ENCODE data around the gene AGXT2. TPM values are rescaled to one million over a fixed set of nuclear protein-coding genes. Genes with fewer than 3 reads are reported as not detected.

AGXT2 gene
- total RNA-seq, 4 donors from 2014 or later, result not detected

DNA sequence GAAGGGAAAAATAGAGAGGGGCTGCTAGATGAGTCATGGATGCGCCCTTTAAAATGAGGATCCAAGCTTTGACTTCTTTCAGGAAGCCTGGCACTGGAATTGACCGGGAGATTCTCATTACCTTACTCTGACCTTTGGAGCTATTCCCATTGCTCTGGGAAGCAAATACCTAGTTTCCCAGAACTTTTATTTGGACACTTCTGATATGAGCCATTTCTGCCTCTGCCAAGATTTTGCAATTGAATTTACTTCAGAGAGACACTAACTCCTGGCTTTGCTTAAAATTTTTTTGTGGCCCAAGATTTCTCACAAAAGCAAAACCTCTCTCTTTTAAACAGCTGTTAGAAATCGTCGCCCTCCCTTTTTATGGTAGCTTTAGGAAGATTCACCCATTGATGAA is 15.7 kb upstream of the AGXT2 start:
- DNase-seq (ENCODE audit: low spot score in 2 of 2), result no peak
- WGBS, 2 donors, result 70 to 72% methylated on average over 4 of the region's 4 CpGs
- H3K4me3 ChIP-seq (ENCODE audit: low read depth, poor library complexity, severe bottlenecking), result no peak overlapping the region
- intact Hi-C loops (cut with DNase I; ENCODE audit: low total_unique reads), result no loop called here
- no peak for TF ChIP-seq CTCF (IDR thresholded peaks at IDR 0.05)
- TF ChIP-seq POLR2A (IDR thresholded peaks at IDR 0.05), result no peak

DNA sequence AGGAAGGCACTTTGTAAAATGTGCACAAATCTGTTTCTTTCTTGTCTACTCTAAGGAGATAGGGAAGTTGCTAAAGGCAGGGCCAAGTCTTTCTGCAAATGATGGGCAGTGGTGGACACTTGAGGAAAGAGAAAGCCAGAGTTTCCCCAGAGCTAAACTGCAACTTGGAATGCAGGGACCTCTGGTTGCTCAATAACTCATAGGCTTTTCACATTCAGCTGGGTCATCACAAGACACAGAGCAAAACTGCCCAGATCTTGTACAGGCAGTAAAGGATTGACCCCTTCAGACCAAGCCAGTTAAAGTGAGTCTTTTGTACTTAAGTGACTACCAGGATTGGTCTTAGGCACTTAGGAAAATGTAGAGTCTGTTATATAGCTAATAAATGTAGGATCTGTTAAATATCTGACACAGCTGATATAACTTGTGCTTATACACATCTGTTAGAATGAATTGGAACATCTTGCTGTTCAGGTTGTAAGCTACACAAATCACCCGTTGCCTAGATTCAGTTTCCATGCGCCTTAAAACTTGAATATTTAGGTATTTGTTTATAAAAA is 13.5 kb upstream of the AGXT2 start:
- H3K4me3 ChIP-seq (ENCODE audit: low read depth, poor library complexity, severe bottlenecking), result no peak overlapping the region
- no peak for TF ChIP-seq CTCF (IDR thresholded peaks at IDR 0.05)
- TF ChIP-seq POLR2A (IDR thresholded peaks at IDR 0.05), result no peak
- DNase-seq (ENCODE audit: low spot score in 2 of 2), result peak in 1 of 2 donors; percentile 46
- intact Hi-C loops (cut with DNase I; ENCODE audit: low total_unique reads), result no loop called here
- 82 to 85% methylated on average over 2 of the region's 2 CpGs for WGBS, 2 donors

DNA sequence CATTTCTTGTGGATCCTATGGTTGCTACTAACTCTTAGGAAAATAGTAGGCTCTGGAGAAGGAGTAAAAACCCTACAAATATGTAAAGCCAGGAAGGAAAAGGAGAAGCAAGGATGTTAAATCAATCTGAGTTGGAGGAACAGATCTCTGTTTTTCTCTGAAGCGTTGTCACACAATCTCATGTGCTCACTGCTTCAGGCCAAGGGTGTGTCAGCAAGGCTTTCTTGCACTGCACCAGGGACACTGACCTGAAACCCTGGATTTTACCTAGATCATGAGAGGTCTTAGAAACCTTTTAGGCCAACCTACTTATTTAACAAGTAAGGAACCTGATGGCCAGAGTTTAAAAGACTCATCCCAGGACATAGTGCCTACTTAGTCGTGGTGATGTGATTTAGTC is 12.5 kb upstream of the AGXT2 start:
- H3K4me3 ChIP-seq (ENCODE audit: low read depth, poor library complexity, severe bottlenecking), result no peak overlapping the region
- TF ChIP-seq POLR2A (IDR thresholded peaks at IDR 0.05) (no peak), CTCF (IDR thresholded peaks at IDR 0.05) (no peak)
- no peak for DNase-seq (ENCODE audit: low spot score in 2 of 2)
- 51 to 58% methylated on average over 2 of the region's 2 CpGs for WGBS, 2 donors
- intact Hi-C loops (cut with DNase I; ENCODE audit: low total_unique reads), result no loop called here

DNA sequence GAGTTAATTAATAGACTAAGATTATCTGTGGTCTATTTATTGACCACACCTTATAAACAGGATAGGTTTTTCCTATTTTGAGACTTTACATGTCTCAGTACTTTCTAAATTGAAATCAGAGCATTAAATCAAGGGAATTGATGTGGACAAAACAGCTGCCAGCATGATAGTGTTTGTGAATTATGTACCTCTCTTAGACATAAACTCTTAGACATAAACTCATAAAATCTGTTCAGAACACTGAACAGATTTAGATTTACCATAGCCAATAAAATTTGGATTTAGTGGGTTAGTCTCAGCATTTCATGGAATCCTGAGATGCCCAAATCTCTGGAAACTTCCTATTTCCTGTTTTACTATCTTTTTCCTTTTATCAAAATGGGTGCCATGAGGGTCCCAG is 11.5 kb upstream of the AGXT2 start:
- TF ChIP-seq POLR2A (IDR thresholded peaks at IDR 0.05) (no peak), CTCF (IDR thresholded peaks at IDR 0.05) (no peak)
- no peak overlapping the region for H3K4me3 ChIP-seq (ENCODE audit: low read depth, poor library complexity, severe bottlenecking)
- intact Hi-C loops (cut with DNase I; ENCODE audit: low total_unique reads), result no loop called here
- DNase-seq (ENCODE audit: low spot score in 2 of 2), result no peak

- no peak for TF ChIP-seq POLR2A (IDR thresholded peaks at IDR 0.05)
- TF ChIP-seq CTCF (IDR thresholded peaks at IDR 0.05), result no peak
- intact Hi-C loops (cut with DNase I; ENCODE audit: low total_unique reads), result no loop called here
- H3K4me3 ChIP-seq (ENCODE audit: low read depth, poor library complexity, severe bottlenecking), result no peak overlapping the region
- 74 to 77% methylated on average over 3 of the region's 3 CpGs for WGBS, 2 donors
- no peak for DNase-seq (ENCODE audit: low spot score in 2 of 2)
Measured at GRCh38 chr5:35058374-35058788, 10.6 kb upstream of the AGXT2 start.

DNA sequence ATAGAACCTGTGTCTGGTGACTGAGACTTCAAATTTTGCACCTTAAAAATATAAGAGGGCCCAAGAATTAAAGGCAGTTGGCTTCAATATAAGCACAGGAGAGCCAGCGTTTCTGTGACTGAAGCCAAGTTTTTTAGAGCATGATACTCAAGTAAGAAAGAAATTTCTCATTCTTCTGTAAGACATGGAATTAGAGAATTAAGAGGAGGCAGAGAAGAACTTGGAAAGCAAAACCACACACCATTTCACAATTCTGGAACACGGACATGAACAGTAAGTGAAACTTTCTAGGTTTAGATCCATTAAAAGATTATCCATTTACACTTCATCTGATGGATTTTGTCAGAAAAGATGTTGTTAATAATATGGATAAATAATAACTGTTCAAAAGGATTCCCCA is 8.9 kb upstream of the AGXT2 start:
- intact Hi-C loops (cut with DNase I; ENCODE audit: low total_unique reads), result no loop called here
- whole genome bisulfite sequencing, 2 donors, result 39 to 46% methylated on average over 2 of the region's 2 CpGs
- TF ChIP-seq POLR2A (IDR thresholded peaks at IDR 0.05) (no peak), CTCF (IDR thresholded peaks at IDR 0.05) (no peak)
- DNase-seq (ENCODE audit: low spot score in 2 of 2), result no peak
- H3K4me3 ChIP-seq (ENCODE audit: low read depth, poor library complexity, severe bottlenecking), result no peak overlapping the region
